PFSK-1 (cell line): ENCODE measurements around the gene MPP7.

Experiments
- FOXP2 ChIP-seq: optimal IDR thresholded peaks from 2 replicates; pipeline ENCODE3; 2011; ENCODE audit warnings: borderline replicate concordance, control low read depth, inconsistent platforms; ENCODE audit not compliant: insufficient read depth; ENCODE audit errors: extremely low read length, extremely low read depth
- POLR2AphosphoS5 ChIP-seq: IDR thresholded peaks from 2 replicates; pipeline ENCODE4 v1.6.1; 2012; ENCODE audit warnings: low read depth, mild to moderate bottlenecking, control low read depth, low read length, moderate library complexity
- REST ChIP-seq, 2 experiments: IDR thresholded peaks; 2 replicates each; pipeline versions ENCODE4 v1.6.1 to v1.8.0; 2011 to 2012; ENCODE audit warnings: low read depth in 2 of 2, low read length in 2 of 2, control low read depth in 1 of 2, inconsistent platforms in 1 of 2, mild to moderate bottlenecking in 1 of 2, moderate library complexity in 1 of 2; ENCODE audit not compliant: insufficient read depth in 1 of 2
- SIN3A ChIP-seq: IDR thresholded peaks from 2 replicates; pipeline ENCODE4 v1.6.1; 2012; ENCODE audit warnings: mild to moderate bottlenecking, low read length, moderate library complexity, borderline replicate concordance; ENCODE audit not compliant: insufficient read depth
- TAF1 ChIP-seq: IDR thresholded peaks from 2 replicates; pipeline ENCODE4 v1.6.1; 2012; ENCODE audit warnings: low read length, control low read depth, borderline replicate concordance; ENCODE audit not compliant: insufficient read depth

Gene MPP7

GRCh38 chr10:28296023-28296422 is 6.8 kb downstream of the MPP7 start:
- TF ChIP-seq REST (IDR thresholded peaks at IDR 0.05; ENCODE audit: insufficient read depth in 1 of 2, low read depth in 2 of 2, low read length in 2 of 2) (no peak), FOXP2 (no peak), POLR2AphosphoS5 (no peak), TAF1 (no peak), SIN3A (no peak)

- TF ChIP-seq SIN3A (no peak), TAF1 (no peak), POLR2AphosphoS5 (no peak), FOXP2 (no peak), REST (IDR thresholded peaks at IDR 0.05; ENCODE audit: insufficient read depth in 1 of 2, low read depth in 2 of 2, low read length in 2 of 2) (no peak)
Measured at GRCh38 chr10:28295336-28295735, 7.5 kb downstream of the MPP7 start.

- TF ChIP-seq POLR2AphosphoS5 (no peak), SIN3A (no peak), TAF1 (no peak)
Measured at GRCh38 chr10:28294809-28295208, 8.1 kb downstream of the MPP7 start.

- TF ChIP-seq FOXP2 (no peak), TAF1 (no peak), POLR2AphosphoS5 (no peak), SIN3A (no peak), REST (IDR thresholded peaks at IDR 0.05; ENCODE audit: insufficient read depth in 1 of 2, low read depth in 2 of 2, low read length in 2 of 2) (no peak)
Measured at GRCh38 chr10:28294169-28294532, 8.7 kb downstream of the MPP7 start.

- TF ChIP-seq REST (IDR thresholded peaks at IDR 0.05; ENCODE audit: insufficient read depth in 1 of 2, low read depth in 2 of 2, low read length in 2 of 2) = no peak
- no peak for TF ChIP-seq SIN3A
- no peak for TF ChIP-seq POLR2AphosphoS5
- TF ChIP-seq TAF1 = no peak
- no peak for TF ChIP-seq FOXP2
Measured at GRCh38 chr10:28293236-28294168, 9.4 kb downstream of the MPP7 start.
